Spleen (tissue), 7 donors: ENCODE measurements around the gene OCRL.

Experiments used
- CTCF ChIP-seq, 11 experiments: fragments of 200-600 bp in 7 of 11; fragments of 450-650 bp in 4 of 11; sonication (generic) in 4 of 11; IDR thresholded peaks in 8 of 11; conservative IDR thresholded peaks in 3 of 11; 1 replicate in 7 of 11; 2 replicates in 4 of 11; pipeline versions ENCODE4 v1.4.0 to v1.8.0; 2016 to 2021; ENCODE audit warnings: antibody characterized with exemption in 11 of 11, inconsistent platforms in 4 of 11, mild to moderate bottlenecking in 1 of 11
- POLR2A ChIP-seq, 3 donors: fragments of 450-650 bp; IDR thresholded peaks; one replicate each; pipeline ENCODE4 v1.5.1; 2017; ENCODE audit warnings: antibody characterized with exemption in 3 of 3, mild to moderate bottlenecking in 1 of 3
- donor health status: DM: no; HTN: no; CAD: no; lungs with moderate emphysema.
- donor health status: DM: no; HTN: no; CAD: no.
- donor health status: DM: no; HTN: no; CAD: no.

DNA sequence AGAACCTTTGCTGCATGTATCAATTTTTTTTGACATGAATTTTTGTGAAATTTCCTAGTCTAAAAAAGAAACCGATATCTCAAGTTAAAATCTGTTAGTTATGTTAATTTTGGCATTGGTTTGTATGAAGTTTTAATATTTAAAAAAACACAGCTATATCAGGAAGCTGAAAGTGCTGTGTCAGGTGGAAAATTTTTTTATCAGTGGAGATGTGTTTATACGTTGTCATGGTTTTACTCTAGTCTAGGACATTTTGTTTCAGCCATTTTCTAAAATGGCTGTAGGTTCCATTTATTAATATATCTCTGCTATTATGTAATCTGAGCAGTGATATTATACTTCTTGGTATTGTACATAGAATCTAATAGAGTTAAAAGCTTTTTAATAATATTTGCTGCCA is 34.2 kb downstream of the OCRL start:
- TF ChIP-seq CTCF (IDR thresholded peaks at IDR 0.05 in 8 of 11, conservative IDR thresholded peaks at IDR 0.05 in 3 of 11) (no peak), POLR2A (IDR thresholded peaks at IDR 0.05) (no peak)
